ENCODE data around the gene PPM1G. TPM values are rescaled to one million over a fixed set of nuclear protein-coding genes. Genes with fewer than 3 reads are reported as not detected.

PPM1G gene
- total and polyA plus RNA-seq, 2 experiments from 2014 or later: 183 to 201 TPM

Other genes with a start within 250 kb of the PPM1G start
- gene ATRAID, start 197.6 kb downstream of the PPM1G start, total RNA-seq (2014; rRNA removed; shearing (Covaris generic)): 98.3 and 129 TPM in 2 replicates
- gene ATRAID, start 197.6 kb downstream of the PPM1G start, polyA plus RNA-seq (2016; fragmentation: Nextera tagmentation; extraction: Ambion mirVana): 154 and 164 TPM in 2 replicates
- gene SLC5A6, start 197.3 kb downstream of the PPM1G start, total RNA-seq (2014; rRNA removed; shearing (Covaris generic)): 138 and 153 TPM in 2 replicates
- 41.0 and 44.3 TPM in 2 replicates for gene SLC5A6, start 197.3 kb downstream of the PPM1G start, polyA plus RNA-seq (2016; fragmentation: Nextera tagmentation; extraction: Ambion mirVana)
- gene CAD, start 192.2 kb downstream of the PPM1G start, total RNA-seq (2014; rRNA removed; shearing (Covaris generic)): 126 and 147 TPM in 2 replicates
- gene CAD, start 192.2 kb downstream of the PPM1G start, polyA plus RNA-seq (2016; fragmentation: Nextera tagmentation; extraction: Ambion mirVana): 38.1 and 39.2 TPM in 2 replicates
- gene SLC30A3, start 146.5 kb downstream of the PPM1G start, total RNA-seq (2014; rRNA removed; shearing (Covaris generic)): 5.1 and 8.3 TPM in 2 replicates
- 4.1 and 6.0 TPM in 2 replicates for gene SLC30A3, start 146.5 kb downstream of the PPM1G start, polyA plus RNA-seq (2016; fragmentation: Nextera tagmentation; extraction: Ambion mirVana)
- 0.39 and 0.59 TPM in 2 replicates for gene DNAJC5G, start 134.2 kb downstream of the PPM1G start, total RNA-seq (2014; rRNA removed; shearing (Covaris generic))
- not detected in 2 replicates for gene DNAJC5G, start 134.2 kb downstream of the PPM1G start, polyA plus RNA-seq (2016; fragmentation: Nextera tagmentation; extraction: Ambion mirVana)
- gene TRIM54, start 127.2 kb downstream of the PPM1G start, total RNA-seq (2014; rRNA removed; shearing (Covaris generic)): 3.3 and 4.5 TPM in 2 replicates
- 1.6 and 3.4 TPM in 2 replicates for gene TRIM54, start 127.2 kb downstream of the PPM1G start, polyA plus RNA-seq (2016; fragmentation: Nextera tagmentation; extraction: Ambion mirVana)
- gene UCN, start 101.1 kb downstream of the PPM1G start, total RNA-seq (2014; rRNA removed; shearing (Covaris generic)): 0.59 TPM in 1 of 2 replicates, not detected in the other
- 0.30 and 0.99 TPM in 2 replicates for gene UCN, start 101.1 kb downstream of the PPM1G start, polyA plus RNA-seq (2016; fragmentation: Nextera tagmentation; extraction: Ambion mirVana)
- 52.5 and 68.9 TPM in 2 replicates for gene MPV17, start 86.5 kb downstream of the PPM1G start, total RNA-seq (2014; rRNA removed; shearing (Covaris generic))
- 93.1 and 94.2 TPM in 2 replicates for gene MPV17, start 86.5 kb downstream of the PPM1G start, polyA plus RNA-seq (2016; fragmentation: Nextera tagmentation; extraction: Ambion mirVana)
- gene GTF3C2, start 52.8 kb downstream of the PPM1G start, total RNA-seq (2014; rRNA removed; shearing (Covaris generic)): 110 and 118 TPM in 2 replicates
- gene GTF3C2, start 52.8 kb downstream of the PPM1G start, polyA plus RNA-seq (2016; fragmentation: Nextera tagmentation; extraction: Ambion mirVana): 69.1 and 81.7 TPM in 2 replicates
- 43.9 and 51.4 TPM in 2 replicates for gene EIF2B4, start 39.3 kb downstream of the PPM1G start, total RNA-seq (2014; rRNA removed; shearing (Covaris generic))
- gene EIF2B4, start 39.3 kb downstream of the PPM1G start, polyA plus RNA-seq (2016; fragmentation: Nextera tagmentation; extraction: Ambion mirVana): 64.0 and 64.4 TPM in 2 replicates
- gene SNX17, start 39.0 kb downstream of the PPM1G start, total RNA-seq (2014; rRNA removed; shearing (Covaris generic)): 58.0 and 66.2 TPM in 2 replicates
- 32.6 and 34.0 TPM in 2 replicates for gene SNX17, start 39.0 kb downstream of the PPM1G start, polyA plus RNA-seq (2016; fragmentation: Nextera tagmentation; extraction: Ambion mirVana)
- 13.2 and 13.4 TPM in 2 replicates for gene ZNF513, start 28.9 kb downstream of the PPM1G start, total RNA-seq (2014; rRNA removed; shearing (Covaris generic))
- gene ZNF513, start 28.9 kb downstream of the PPM1G start, polyA plus RNA-seq (2016; fragmentation: Nextera tagmentation; extraction: Ambion mirVana): 10.4 and 11.3 TPM in 2 replicates
- 118 and 128 TPM in 2 replicates for gene NRBP1, start 19.0 kb upstream of the PPM1G start, total RNA-seq (2014; rRNA removed; shearing (Covaris generic))
- gene NRBP1, start 19.0 kb upstream of the PPM1G start, polyA plus RNA-seq (2016; fragmentation: Nextera tagmentation; extraction: Ambion mirVana): 73.4 and 75.0 TPM in 2 replicates
- 6.6 and 15.8 TPM in 2 replicates for gene KRTCAP3, start 32.8 kb upstream of the PPM1G start, total RNA-seq (2014; rRNA removed; shearing (Covaris generic))
- gene KRTCAP3, start 32.8 kb upstream of the PPM1G start, polyA plus RNA-seq (2016; fragmentation: Nextera tagmentation; extraction: Ambion mirVana): 51.2 and 52.4 TPM in 2 replicates
- 17.2 and 17.6 TPM in 2 replicates for gene IFT172, start 80.2 kb upstream of the PPM1G start, total RNA-seq (2014; rRNA removed; shearing (Covaris generic))
- gene IFT172, start 80.2 kb upstream of the PPM1G start, polyA plus RNA-seq (2016; fragmentation: Nextera tagmentation; extraction: Ambion mirVana): 8.9 and 9.1 TPM in 2 replicates
- 13.3 and 13.7 TPM in 2 replicates for gene FNDC4, start 85.6 kb upstream of the PPM1G start, total RNA-seq (2014; rRNA removed; shearing (Covaris generic))
- gene FNDC4, start 85.6 kb upstream of the PPM1G start, polyA plus RNA-seq (2016; fragmentation: Nextera tagmentation; extraction: Ambion mirVana): 5.9 and 7.8 TPM in 2 replicates
- gene GCKR, start 87.2 kb upstream of the PPM1G start, total RNA-seq (2014; rRNA removed; shearing (Covaris generic)): not detected in 2 replicates
- not detected in 2 replicates for gene GCKR, start 87.2 kb upstream of the PPM1G start, polyA plus RNA-seq (2016; fragmentation: Nextera tagmentation; extraction: Ambion mirVana)
- 26.5 and 38.4 TPM in 2 replicates for gene ZNF512, start 173.5 kb upstream of the PPM1G start, total RNA-seq (2014; rRNA removed; shearing (Covaris generic))
- 21.8 and 26.0 TPM in 2 replicates for gene ZNF512, start 173.5 kb upstream of the PPM1G start, polyA plus RNA-seq (2016; fragmentation: Nextera tagmentation; extraction: Ambion mirVana)
- 1.7 and 1.9 TPM in 2 replicates for gene CCDC121, start 219.4 kb upstream of the PPM1G start, total RNA-seq (2014; rRNA removed; shearing (Covaris generic))
- gene CCDC121, start 219.4 kb upstream of the PPM1G start, polyA plus RNA-seq (2016; fragmentation: Nextera tagmentation; extraction: Ambion mirVana): 1.6 and 2.1 TPM in 2 replicates
- gene GPN1, start 219.5 kb upstream of the PPM1G start, total RNA-seq (2014; rRNA removed; shearing (Covaris generic)): 40.3 and 41.2 TPM in 2 replicates
- gene GPN1, start 219.5 kb upstream of the PPM1G start, polyA plus RNA-seq (2016; fragmentation: Nextera tagmentation; extraction: Ambion mirVana): 20.8 and 23.7 TPM in 2 replicates

Measured in GM23338 (cell line).